Natural killer cell (primary cell): ENCODE data around the gene S1PR1. TPM values are rescaled to one million over a fixed set of nuclear protein-coding genes. Genes with fewer than 3 reads are reported as not detected.

Experiments
- ATAC-seq, 3 donors: fragments of 150-1000 bp in 2 of 3; fragments of 200-7000 bp in 1 of 3; cut with Tn5 transposase; 1 replicate in 1 of 3; 2 replicates in 2 of 3; pipeline ENCODE4 v1.10.0; 2021; ENCODE audit warnings: mild to moderate bottlenecking in 2 of 3, moderate library complexity in 2 of 3
- DNase-seq, 2 donors: peaks; one replicate each; pipeline versions ENCODE4 v3.0.0 to v3.0.0-alpha.2; 2013 to 2021; ENCODE audit warnings: mixed read lengths in 1 of 2
- H3K27ac ChIP-seq: one replicate; pipeline ENCODE4 v1.5.1; 2013; ENCODE audit warnings: mild to moderate bottlenecking, low read length
- H3K27me3 ChIP-seq: one replicate; pipeline ENCODE4 v1.6.1; 2013; ENCODE audit warnings: low read length; ENCODE audit not compliant: control insufficient read depth, insufficient read depth
- H3K36me3 ChIP-seq: one replicate; pipeline ENCODE4 v1.6.1; 2013; ENCODE audit warnings: low read length; ENCODE audit not compliant: control insufficient read depth, insufficient read depth
- H3K4me1 ChIP-seq: one replicate; pipeline ENCODE4 v1.6.1; 2013; ENCODE audit warnings: low read length; ENCODE audit not compliant: control insufficient read depth, insufficient read depth
- H3K4me3 ChIP-seq: one replicate; pipeline ENCODE4 v1.5.1; 2013; ENCODE audit warnings: low read length
- H3K9me3 ChIP-seq: one replicate; pipeline ENCODE4 v1.6.1; 2013; ENCODE audit warnings: low read length; ENCODE audit not compliant: control insufficient read depth, insufficient read depth
- H3K27ac Mint-ChIP-seq, 2 donors: one replicate each; pipeline ENCODE4 v1.8.0; 2022; ENCODE audit warnings: mild to moderate bottlenecking in 2 of 2, mixed read lengths in 2 of 2, moderate library complexity in 1 of 2
- H3K27me3 Mint-ChIP-seq, 2 donors: one replicate each; pipeline ENCODE4 v1.8.0; 2022; ENCODE audit warnings: low read depth in 2 of 2, mixed read lengths in 2 of 2
- H3K36me3 Mint-ChIP-seq: one replicate; pipeline ENCODE4 v1.8.0; 2022; ENCODE audit warnings: mixed read lengths
- H3K4me1 Mint-ChIP-seq, 2 donors: one replicate each; pipeline ENCODE4 v1.8.0; 2022; ENCODE audit warnings: mixed read lengths in 2 of 2
- H3K4me3 Mint-ChIP-seq: one replicate; pipeline ENCODE4 v1.8.0; 2022; ENCODE audit warnings: mild to moderate bottlenecking, moderate library complexity, mixed read lengths
- H3K9me3 Mint-ChIP-seq, 2 donors: one replicate each; pipeline ENCODE4 v1.8.0; 2022; ENCODE audit warnings: mixed read lengths in 2 of 2
- WGBS: methylation state at CpG from one replicate; pipeline ENCODE4 v1.1.7; 2013; ENCODE audit warnings: missing lambda C conversion rate; ENCODE audit not compliant: insufficient coverage; 5-methylcytosine and 5-hydroxymethylcytosine counted together
- intact Hi-C: fragments of 100-400 bp; cut with micrococcal nuclease; formaldehyde crosslinking; loops from one replicate; pipeline ENCODE4 v1.14.2; 2022
- total RNA-seq, 4 donors: library from RNA; stranded (reverse); fragments of 120-200 nt in 1 of 4; gene quantifications; one replicate each; pipeline versions ENCODE4 v1.2.3 to v1.2.4, GENCODE V29; 2013 to 2022
- TF ChIP-seq, protein P1 (sequence below): fragments of 200-600 bp; IDR thresholded peaks from one replicate; pipeline ENCODE4 v1.8.0; 2022; ENCODE audit warnings: antibody characterized with exemption

The S1PR1 gene
- total RNA-seq, 3 donors from 2014 or later (not counting 1 experiment from before 2014, with no cell fraction given) = 33.5 to 114 (median 80.2) TPM

DNA sequence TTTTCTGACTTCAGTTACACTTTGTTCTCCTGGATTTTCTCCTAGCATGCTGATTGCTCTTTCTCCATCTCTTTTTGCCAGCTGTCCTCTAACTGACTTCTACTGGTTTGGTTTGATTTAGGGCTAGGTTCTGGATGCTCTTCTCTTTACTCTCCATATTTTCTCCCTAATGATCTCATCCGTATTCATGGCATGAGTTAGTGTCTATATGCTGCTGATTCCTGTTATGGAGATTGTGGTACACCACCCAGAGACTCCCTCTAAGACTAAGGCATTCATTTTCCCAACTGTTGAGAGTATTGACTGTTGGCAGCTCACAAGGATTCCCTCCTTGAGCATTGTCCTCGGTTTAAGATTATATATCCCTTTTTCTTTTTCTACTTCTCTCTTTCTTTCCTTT, 28.9 kb downstream of the S1PR1 start:
- DNase-seq = no peak
- WGBS = 95% methylated on average over 1 of the region's 2 CpGs
- Mint-ChIP-seq H3K9me3 (no peaks in the 10 kb centered on the region), H3K27me3 (no peaks in the 10 kb centered on the region), H3K4me3 (peak overlapping the region; percentile 32), H3K36me3 (no peaks in the 10 kb centered on the region), H3K27ac (peak overlapping the region; percentile 56 to 57), H3K4me1 (peaks cover 54 to 63% of the 10 kb centered on the region in 2 donors)
- TF ChIP-seq, protein P1, sequence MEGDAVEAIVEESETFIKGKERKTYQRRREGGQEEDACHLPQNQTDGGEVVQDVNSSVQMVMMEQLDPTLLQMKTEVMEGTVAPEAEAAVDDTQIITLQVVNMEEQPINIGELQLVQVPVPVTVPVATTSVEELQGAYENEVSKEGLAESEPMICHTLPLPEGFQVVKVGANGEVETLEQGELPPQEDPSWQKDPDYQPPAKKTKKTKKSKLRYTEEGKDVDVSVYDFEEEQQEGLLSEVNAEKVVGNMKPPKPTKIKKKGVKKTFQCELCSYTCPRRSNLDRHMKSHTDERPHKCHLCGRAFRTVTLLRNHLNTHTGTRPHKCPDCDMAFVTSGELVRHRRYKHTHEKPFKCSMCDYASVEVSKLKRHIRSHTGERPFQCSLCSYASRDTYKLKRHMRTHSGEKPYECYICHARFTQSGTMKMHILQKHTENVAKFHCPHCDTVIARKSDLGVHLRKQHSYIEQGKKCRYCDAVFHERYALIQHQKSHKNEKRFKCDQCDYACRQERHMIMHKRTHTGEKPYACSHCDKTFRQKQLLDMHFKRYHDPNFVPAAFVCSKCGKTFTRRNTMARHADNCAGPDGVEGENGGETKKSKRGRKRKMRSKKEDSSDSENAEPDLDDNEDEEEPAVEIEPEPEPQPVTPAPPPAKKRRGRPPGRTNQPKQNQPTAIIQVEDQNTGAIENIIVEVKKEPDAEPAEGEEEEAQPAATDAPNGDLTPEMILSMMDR = no peak
- intact Hi-C loops = loop anchor here (2.0 kb wide), 1 partner anchor 13 kb away; no protein-coding TSS in a partner anchor
- Histone ChIP-seq H3K4me3 (no peak overlapping the region), H3K4me1 (peaks cover 27% of the 10 kb centered on the region), H3K27me3 (no peaks in the 10 kb centered on the region), H3K27ac (no peak overlapping the region), H3K9me3 (no peaks in the 10 kb centered on the region), H3K36me3 (no peaks in the 10 kb centered on the region)
- ATAC-seq = no peak

DNA sequence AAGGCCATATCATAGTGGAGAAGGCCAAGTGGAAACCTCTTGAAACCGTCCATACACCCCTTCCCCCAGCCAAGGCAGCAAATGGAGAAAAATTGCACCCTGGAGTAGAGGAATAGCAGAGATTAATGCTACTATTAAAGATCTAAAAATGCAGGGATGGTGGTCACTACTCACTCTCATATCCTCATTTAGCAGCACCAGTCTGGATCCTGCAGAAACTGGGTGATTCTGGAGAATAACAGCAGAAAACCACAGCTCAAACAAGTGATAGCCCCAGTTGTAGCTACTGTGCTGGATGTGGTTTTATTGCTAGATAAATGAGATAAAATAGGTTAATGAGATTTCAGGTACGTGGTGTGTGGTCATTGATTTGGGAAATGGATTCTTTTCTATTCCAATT, 30.3 kb downstream of the S1PR1 start:
- WGBS = 18% methylated on average over 1 of the region's 2 CpGs
- H3K27me3 ChIP-seq = no peaks in the 10 kb centered on the region
- ATAC-seq = no peak
- H3K36me3 ChIP-seq = no peaks in the 10 kb centered on the region
- no peak overlapping the region for H3K4me3 ChIP-seq
- no peaks in the 10 kb centered on the region for H3K9me3 Mint-ChIP-seq
- intact Hi-C loops = no loop called here
- no peak overlapping the region for H3K4me3 Mint-ChIP-seq
- peaks cover 27% of the 10 kb centered on the region for H3K4me1 ChIP-seq
- peaks cover 52 to 55% of the 10 kb centered on the region in 2 donors for H3K4me1 Mint-ChIP-seq
- H3K36me3 Mint-ChIP-seq = no peaks in the 10 kb centered on the region
- H3K9me3 ChIP-seq = peaks cover 5% of the 10 kb centered on the region
- no peak for DNase-seq
- H3K27ac ChIP-seq = no peak overlapping the region
- peak overlapping the region in 1 of 2 donors; percentile 56 for H3K27ac Mint-ChIP-seq
- no peaks in the 10 kb centered on the region for H3K27me3 Mint-ChIP-seq
- TF ChIP-seq, protein P1 = no peak

DNA sequence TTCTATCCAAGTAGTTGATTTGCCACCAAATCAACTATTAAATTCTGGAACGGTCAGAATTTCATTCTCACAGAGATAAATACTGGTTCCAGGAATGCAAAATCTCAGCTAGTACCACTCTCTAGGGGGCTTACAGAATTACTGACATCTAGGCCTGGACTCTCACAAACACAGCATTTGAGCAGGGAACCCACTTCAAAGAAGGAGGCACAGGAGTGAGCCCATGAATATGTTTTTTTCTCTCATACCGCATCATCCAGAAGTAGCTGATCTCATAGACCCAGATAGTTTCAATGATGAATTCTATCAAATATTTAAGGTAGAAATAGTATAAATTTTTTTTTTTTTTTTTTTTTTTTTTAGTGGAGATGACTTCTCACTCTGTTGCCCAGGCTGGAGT, 32.1 kb downstream of the S1PR1 start:
- H3K27me3 Mint-ChIP-seq = no peaks in the 10 kb centered on the region
- H3K36me3 Mint-ChIP-seq = no peaks in the 10 kb centered on the region
- no peaks in the 10 kb centered on the region for H3K27me3 ChIP-seq
- no peaks in the 10 kb centered on the region for H3K9me3 Mint-ChIP-seq
- H3K27ac ChIP-seq = no peak overlapping the region
- peaks cover 16% of the 10 kb centered on the region for H3K4me1 ChIP-seq
- ATAC-seq = no peak
- DNase-seq = no peak
- H3K4me3 ChIP-seq = no peak overlapping the region
- TF ChIP-seq, protein P1 = no peak
- H3K4me3 Mint-ChIP-seq = no peak overlapping the region
- intact Hi-C loops = no loop called here
- H3K4me1 Mint-ChIP-seq = peaks cover 42 to 57% of the 10 kb centered on the region in 2 donors
- H3K27ac Mint-ChIP-seq = no peak overlapping the region
- H3K9me3 ChIP-seq = peaks cover 5% of the 10 kb centered on the region
- WGBS = 93% methylated on average over 1 of the region's 2 CpGs
- H3K36me3 ChIP-seq = no peaks in the 10 kb centered on the region

DNA sequence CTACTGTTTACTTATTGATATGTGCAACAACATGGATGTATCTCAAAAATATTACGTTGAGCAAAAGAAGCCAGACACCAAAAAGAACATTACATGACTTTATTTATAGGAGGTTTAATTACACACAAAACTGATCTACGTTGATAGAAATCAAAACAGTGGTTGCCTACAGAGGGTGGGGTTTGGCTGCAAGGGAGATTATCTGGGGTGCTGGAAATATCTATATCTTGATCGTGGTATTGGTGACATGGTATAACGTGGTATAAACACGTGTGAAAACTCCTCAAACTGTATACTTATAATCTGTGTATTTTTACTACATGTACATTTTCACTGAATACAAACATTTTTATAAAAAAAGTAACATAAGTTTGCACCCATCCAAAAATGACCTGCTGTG, 38.9 kb downstream of the S1PR1 start:
- Histone ChIP-seq H3K27me3 (no peaks in the 10 kb centered on the region), H3K36me3 (no peaks in the 10 kb centered on the region), H3K27ac (no peak overlapping the region), H3K4me3 (no peak overlapping the region), H3K4me1 (peaks cover 42% of the 10 kb centered on the region), H3K9me3 (peaks cover 5% of the 10 kb centered on the region)
- no peaks in the 10 kb centered on the region for H3K36me3 Mint-ChIP-seq
- H3K27me3 Mint-ChIP-seq = no peaks in the 10 kb centered on the region
- DNase-seq (no peak), ATAC-seq (no peak)
- no CpG with 5 or more reads among the region's 5 CpGs for WGBS
- peak overlapping the region in 1 of 2 donors; percentile 31 for H3K27ac Mint-ChIP-seq
- H3K4me3 Mint-ChIP-seq = no peak overlapping the region
- no peaks in the 10 kb centered on the region for H3K9me3 Mint-ChIP-seq
- TF ChIP-seq, protein P1 = no peak
- intact Hi-C loops = no loop called here
- H3K4me1 Mint-ChIP-seq = peaks cover 46 to 63% of the 10 kb centered on the region in 2 donors
